HepG2 (cell line): ENCODE measurements around the gene JADE2. TPM values are rescaled to one million over a fixed set of nuclear protein-coding genes. Genes with fewer than 3 reads are reported as not detected.

Source experiments
- CCAR2 ChIP-seq: fragments of 200-400 bp; formaldehyde crosslinking; optimal IDR thresholded peaks from 2 replicates; pipeline ENCODE3; 2018; ENCODE audit warnings: low read depth, mild to moderate bottlenecking, low read length, moderate library complexity
- FLYWCH1 ChIP-seq: sonication (generic); formaldehyde crosslinking; IDR thresholded peaks from 2 replicates; pipeline ENCODE4 v1.8.1; 2023; ENCODE audit warnings: mild to moderate bottlenecking, missing genetic modification reagents
- FOXO1 ChIP-seq: sonication (generic); formaldehyde crosslinking; IDR thresholded peaks from 2 replicates; pipeline ENCODE4 v1.4.0; 2020; ENCODE audit warnings: missing genetic modification reagents
- IKZF4 ChIP-seq: sonication (generic); formaldehyde crosslinking; IDR thresholded peaks from 2 replicates; pipeline ENCODE4 v1.5.1; 2020; ENCODE audit warnings: borderline replicate concordance, mild to moderate bottlenecking, low read depth, missing genetic modification reagents; ENCODE audit errors: not compliant biosample characterization
- KMT2B ChIP-seq: IDR thresholded peaks from 2 replicates; pipeline ENCODE4 v1.6.1; 2016; ENCODE audit warnings: missing genetic modification reagents, missing compliant biosample characterization
- RBFOX2 ChIP-seq: fragments of 200-400 bp; formaldehyde crosslinking; IDR thresholded peaks from 2 replicates; pipeline ENCODE4 v1.6.1; 2017; ENCODE audit warnings: low read depth, mild to moderate bottlenecking, low read length
- SRY ChIP-seq: sonication (generic); formaldehyde crosslinking; IDR thresholded peaks from 2 replicates; pipeline ENCODE4 v1.8.0; 2022; ENCODE audit warnings: mild to moderate bottlenecking, missing genetic modification reagents
- ZFX ChIP-seq: sonication (generic); formaldehyde crosslinking; IDR thresholded peaks from 2 replicates; pipeline ENCODE4 v1.4.0; 2020; ENCODE audit warnings: mild to moderate bottlenecking, low read depth, missing genetic modification reagents, moderate library complexity
- ZFY ChIP-seq: sonication (generic); formaldehyde crosslinking; IDR thresholded peaks from 2 replicates; pipeline ENCODE4 v1.4.0; 2020; ENCODE audit warnings: missing genetic modification reagents
- ZNF263 ChIP-seq: sonication (generic); formaldehyde crosslinking; IDR thresholded peaks from 2 replicates; pipeline ENCODE4 v1.4.0; 2020; ENCODE audit warnings: missing genetic modification reagents
- ZNF737 ChIP-seq: sonication (generic); formaldehyde crosslinking; IDR thresholded peaks from 2 replicates; pipeline ENCODE4 v1.5.0; 2020; ENCODE audit warnings: missing genetic modification reagents, mild to moderate bottlenecking, borderline replicate concordance
- ZNF749 ChIP-seq: sonication (generic); formaldehyde crosslinking; IDR thresholded peaks from 2 replicates; pipeline ENCODE4 v1.8.0; 2022; ENCODE audit warnings: mild to moderate bottlenecking, missing genetic modification reagents, moderate library complexity, borderline replicate concordance
- polyA plus RNA-seq, 8 experiments: library from polyadenylated mRNA; depleted of rRNA in 3 of 8; stranded (reverse) in 7 of 8; unstranded in 1 of 8; fragments of >200 nt; fragmentation: Illumina TruSeq in 4 of 8; extraction: Trizol in 4 of 8; gene quantifications; 2 replicates each; pipeline versions ENCODE4 v1.2.1 to v1.2.3, GENCODE V29; 2011 to 2016; ENCODE audit warnings: low read depth in 4 of 8, missing spikeins in 1 of 8, mixed read lengths in 1 of 8; ENCODE audit not compliant: insufficient read depth in 1 of 8
- total RNA-seq, 5 experiments: library from RNA; depleted of rRNA; stranded (reverse); fragments of >200 nt; fragmentation: Illumina TruSeq; extraction: Trizol; gene quantifications; 2 replicates each; pipeline ENCODE4 v1.2.3, GENCODE V29; 2016; ENCODE audit warnings: low read depth in 1 of 5
- TF ChIP-seq, protein P1 (sequence below): sonication (generic); formaldehyde crosslinking; IDR thresholded peaks from 2 replicates; pipeline ENCODE4 v1.5.0; 2020; ENCODE audit warnings: mild to moderate bottlenecking, missing genetic modification reagents, borderline replicate concordance
- TF ChIP-seq, protein P2 (sequence below): sonication (generic); formaldehyde crosslinking; IDR thresholded peaks from 2 replicates; pipeline ENCODE4 v1.4.0; 2020; ENCODE audit warnings: missing genetic modification reagents, borderline replicate concordance
- TF ChIP-seq, protein P3 (sequence below): sonication (generic); formaldehyde crosslinking; IDR thresholded peaks from 2 replicates; pipeline ENCODE4 v1.4.0; 2020; ENCODE audit warnings: missing genetic modification reagents, borderline replicate concordance
- TF ChIP-seq, protein P4 (sequence below): sonication (generic); formaldehyde crosslinking; IDR thresholded peaks from 2 replicates; pipeline ENCODE4 v1.5.0; 2020; ENCODE audit warnings: mild to moderate bottlenecking, missing genetic modification reagents

Gene JADE2
- total and polyA plus RNA-seq, 2 of the 13 experiments (the other 11 are each of a cell fraction or from before 2014, with no cell fraction given) = 7.5 to 15.1 TPM

DNA sequence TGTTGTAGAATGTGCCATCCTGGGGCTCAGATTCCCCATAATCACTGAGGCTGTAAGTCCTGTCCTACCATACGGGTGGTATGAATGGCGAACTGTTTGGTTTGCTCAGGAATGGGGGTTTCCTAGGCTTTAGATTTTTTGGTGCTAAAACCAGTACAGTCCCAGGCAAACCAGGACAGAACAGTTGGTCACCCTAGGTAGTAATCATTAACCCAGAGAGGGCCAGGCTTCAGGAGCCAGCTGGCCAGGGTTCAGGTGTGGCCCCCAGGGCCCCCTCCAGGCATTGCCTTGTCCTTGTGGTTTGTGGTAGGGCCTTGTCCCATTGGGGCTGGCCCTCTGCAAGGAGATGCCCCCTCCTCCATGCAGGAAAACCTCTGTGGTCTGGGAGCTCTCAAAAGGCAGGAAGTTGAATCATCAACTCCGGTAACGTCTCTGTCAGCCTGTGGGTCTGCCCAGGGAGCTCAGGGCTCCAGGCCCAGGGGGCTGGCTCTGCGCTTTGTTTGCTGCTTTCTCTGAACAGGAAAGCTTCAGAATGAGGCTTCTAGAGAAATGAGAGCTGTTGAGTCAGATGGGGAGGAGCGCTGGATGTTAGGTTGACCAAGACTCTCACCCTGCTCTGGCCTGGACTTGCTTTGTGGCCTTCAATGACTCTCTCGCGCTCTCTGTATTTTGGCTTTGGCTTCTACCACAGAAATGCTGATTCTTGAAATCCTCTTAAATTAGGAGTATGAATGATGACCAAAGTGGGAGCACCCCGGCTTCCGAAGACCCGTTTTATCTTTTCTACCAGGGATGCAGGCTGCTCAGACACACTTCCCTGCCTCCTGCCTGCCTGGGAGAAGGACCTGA is 22.2 kb upstream of the JADE2 start (continued):
- TF ChIP-seq, protein P1, sequence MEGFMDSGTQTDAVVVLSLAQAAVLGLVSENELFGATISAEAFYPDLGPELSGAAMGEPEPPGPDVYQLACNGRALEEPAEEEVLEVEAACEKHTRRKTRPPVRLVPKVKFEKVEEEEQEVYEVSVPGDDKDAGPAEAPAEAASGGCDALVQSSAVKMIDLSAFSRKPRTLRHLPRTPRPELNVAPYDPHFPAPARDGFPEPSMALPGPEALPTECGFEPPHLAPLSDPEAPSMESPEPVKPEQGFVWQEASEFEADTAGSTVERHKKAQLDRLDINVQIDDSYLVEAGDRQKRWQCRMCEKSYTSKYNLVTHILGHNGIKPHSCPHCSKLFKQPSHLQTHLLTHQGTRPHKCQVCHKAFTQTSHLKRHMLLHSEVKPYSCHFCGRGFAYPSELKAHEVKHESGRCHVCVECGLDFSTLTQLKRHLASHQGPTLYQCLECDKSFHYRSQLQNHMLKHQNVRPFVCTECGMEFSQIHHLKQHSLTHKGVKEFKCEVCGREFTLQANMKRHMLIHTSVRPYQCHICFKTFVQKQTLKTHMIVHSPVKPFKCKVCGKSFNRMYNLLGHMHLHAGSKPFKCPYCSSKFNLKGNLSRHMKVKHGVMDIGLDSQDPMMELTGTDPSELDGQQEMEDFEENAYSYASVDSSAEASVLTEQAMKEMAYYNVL (CRISPR knock-in tag) = peak; percentile 70; the same call in 1 of the 2 replicates
- TF ChIP-seq ZNF737 = no peak
- TF ChIP-seq KMT2B (CRISPR knock-in tag) = peak; percentile 34; the same call in 1 of the 2 replicates
- peak; percentile 88 for TF ChIP-seq ZFX (CRISPR knock-in tag)
- TF ChIP-seq RBFOX2 = peak; percentile 36; the same call in 1 of the 2 replicates
- no peak for TF ChIP-seq CCAR2
- TF ChIP-seq, protein P2, sequence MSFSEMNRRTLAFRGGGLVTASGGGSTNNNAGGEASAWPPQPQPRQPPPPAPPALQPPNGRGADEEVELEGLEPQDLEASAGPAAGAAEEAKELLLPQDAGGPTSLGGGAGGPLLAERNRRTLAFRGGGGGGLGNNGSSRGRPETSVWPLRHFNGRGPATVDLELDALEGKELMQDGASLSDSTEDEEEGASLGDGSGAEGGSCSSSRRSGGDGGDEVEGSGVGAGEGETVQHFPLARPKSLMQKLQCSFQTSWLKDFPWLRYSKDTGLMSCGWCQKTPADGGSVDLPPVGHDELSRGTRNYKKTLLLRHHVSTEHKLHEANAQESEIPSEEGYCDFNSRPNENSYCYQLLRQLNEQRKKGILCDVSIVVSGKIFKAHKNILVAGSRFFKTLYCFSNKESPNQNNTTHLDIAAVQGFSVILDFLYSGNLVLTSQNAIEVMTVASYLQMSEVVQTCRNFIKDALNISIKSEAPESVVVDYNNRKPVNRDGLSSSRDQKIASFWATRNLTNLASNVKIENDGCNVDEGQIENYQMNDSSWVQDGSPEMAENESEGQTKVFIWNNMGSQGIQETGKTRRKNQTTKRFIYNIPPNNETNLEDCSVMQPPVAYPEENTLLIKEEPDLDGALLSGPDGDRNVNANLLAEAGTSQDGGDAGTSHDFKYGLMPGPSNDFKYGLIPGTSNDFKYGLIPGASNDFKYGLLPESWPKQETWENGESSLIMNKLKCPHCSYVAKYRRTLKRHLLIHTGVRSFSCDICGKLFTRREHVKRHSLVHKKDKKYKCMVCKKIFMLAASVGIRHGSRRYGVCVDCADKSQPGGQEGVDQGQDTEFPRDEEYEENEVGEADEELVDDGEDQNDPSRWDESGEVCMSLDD = no peak
- TF ChIP-seq, protein P3, sequence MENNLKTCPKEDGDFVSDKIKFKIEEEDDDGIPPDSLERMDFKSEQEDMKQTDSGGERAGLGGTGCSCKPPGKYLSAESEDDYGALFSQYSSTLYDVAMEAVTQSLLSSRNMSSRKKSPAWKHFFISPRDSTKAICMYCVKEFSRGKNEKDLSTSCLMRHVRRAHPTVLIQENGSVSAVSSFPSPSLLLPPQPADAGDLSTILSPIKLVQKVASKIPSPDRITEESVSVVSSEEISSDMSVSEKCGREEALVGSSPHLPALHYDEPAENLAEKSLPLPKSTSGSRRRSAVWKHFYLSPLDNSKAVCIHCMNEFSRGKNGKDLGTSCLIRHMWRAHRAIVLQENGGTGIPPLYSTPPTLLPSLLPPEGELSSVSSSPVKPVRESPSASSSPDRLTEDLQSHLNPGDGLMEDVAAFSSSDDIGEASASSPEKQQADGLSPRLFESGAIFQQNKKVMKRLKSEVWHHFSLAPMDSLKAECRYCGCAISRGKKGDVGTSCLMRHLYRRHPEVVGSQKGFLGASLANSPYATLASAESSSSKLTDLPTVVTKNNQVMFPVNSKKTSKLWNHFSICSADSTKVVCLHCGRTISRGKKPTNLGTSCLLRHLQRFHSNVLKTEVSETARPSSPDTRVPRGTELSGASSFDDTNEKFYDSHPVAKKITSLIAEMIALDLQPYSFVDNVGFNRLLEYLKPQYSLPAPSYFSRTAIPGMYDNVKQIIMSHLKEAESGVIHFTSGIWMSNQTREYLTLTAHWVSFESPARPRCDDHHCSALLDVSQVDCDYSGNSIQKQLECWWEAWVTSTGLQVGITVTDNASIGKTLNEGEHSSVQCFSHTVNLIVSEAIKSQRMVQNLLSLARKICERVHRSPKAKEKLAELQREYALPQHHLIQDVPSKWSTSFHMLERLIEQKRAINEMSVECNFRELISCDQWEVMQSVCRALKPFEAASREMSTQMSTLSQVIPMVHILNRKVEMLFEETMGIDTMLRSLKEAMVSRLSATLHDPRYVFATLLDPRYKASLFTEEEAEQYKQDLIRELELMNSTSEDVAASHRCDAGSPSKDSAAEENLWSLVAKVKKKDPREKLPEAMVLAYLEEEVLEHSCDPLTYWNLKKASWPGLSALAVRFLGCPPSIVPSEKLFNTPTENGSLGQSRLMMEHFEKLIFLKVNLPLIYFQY (CRISPR knock-in tag) = peak; percentile 18; the same call in 1 of the 2 replicates
- TF ChIP-seq ZFY = peak; percentile 71
- TF ChIP-seq FLYWCH1 (CRISPR knock-in tag) = 0 out of 2 replicates have a peak, but pooled peaks have one; percentile 66
- peak; percentile 75; the same call in 1 of the 2 replicates for TF ChIP-seq ZNF749 (CRISPR knock-in tag)
- peak; percentile 92 for TF ChIP-seq ZNF263 (CRISPR knock-in tag)
- 0 out of 2 replicates have a peak, but pooled peaks have one; percentile 39 for TF ChIP-seq FOXO1
- TF ChIP-seq, protein P4, sequence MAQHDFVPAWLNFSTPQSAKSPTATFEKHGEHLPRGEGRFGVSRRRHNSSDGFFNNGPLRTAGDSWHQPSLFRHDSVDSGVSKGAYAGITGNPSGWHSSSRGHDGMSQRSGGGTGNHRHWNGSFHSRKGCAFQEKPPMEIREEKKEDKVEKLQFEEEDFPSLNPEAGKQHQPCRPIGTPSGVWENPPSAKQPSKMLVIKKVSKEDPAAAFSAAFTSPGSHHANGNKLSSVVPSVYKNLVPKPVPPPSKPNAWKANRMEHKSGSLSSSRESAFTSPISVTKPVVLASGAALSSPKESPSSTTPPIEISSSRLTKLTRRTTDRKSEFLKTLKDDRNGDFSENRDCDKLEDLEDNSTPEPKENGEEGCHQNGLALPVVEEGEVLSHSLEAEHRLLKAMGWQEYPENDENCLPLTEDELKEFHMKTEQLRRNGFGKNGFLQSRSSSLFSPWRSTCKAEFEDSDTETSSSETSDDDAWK (CRISPR knock-in tag) = no peak
- TF ChIP-seq IKZF4 (CRISPR knock-in tag) = no peak
- 0 out of 2 replicates have a peak, but pooled peaks have one; percentile 35 for TF ChIP-seq SRY (CRISPR knock-in tag)
